Upper lobe of left lung (tissue), 4 donors: Measurements from ENCODE around the gene NEURL1.

Experiments used
- POLR2AphosphoS5 ChIP-seq, 2 donors: sonication (generic); formaldehyde crosslinking; IDR thresholded peaks; one replicate each; pipeline ENCODE4 v1.5.1; 2017; ENCODE audit warnings: antibody characterized with exemption in 2 of 2
- TF ChIP-seq, protein P1 (sequence below), 6 experiments: fragments of 450-650 bp in 4 of 6; fragments of 200-600 bp in 2 of 6; sonication (generic) in 2 of 6; IDR thresholded peaks; one replicate each; pipeline ENCODE4 v1.5.1; 2016 to 2019; ENCODE audit warnings: antibody characterized with exemption in 6 of 6

DNA sequence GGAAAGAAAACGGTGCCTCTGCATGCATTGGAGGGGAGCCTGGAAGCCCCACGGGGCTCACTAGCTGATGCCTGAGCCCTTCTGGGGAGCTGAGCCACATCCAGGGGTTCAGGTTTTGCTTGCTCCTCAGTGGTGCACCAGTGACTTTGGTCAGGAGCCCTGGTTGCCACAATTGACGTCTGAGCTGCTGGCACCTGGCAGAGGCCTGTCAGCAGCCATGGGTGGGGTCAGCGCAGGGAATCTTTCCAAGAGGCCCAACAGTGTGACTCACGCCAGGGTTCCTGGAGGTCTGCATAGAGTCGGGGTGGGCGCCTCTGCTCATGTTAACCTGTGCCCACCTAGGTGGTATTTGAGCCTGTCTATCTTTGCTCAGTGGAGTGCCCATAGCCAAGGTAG is 138.7 kb downstream of the NEURL1 start:
- TF ChIP-seq, protein P1, sequence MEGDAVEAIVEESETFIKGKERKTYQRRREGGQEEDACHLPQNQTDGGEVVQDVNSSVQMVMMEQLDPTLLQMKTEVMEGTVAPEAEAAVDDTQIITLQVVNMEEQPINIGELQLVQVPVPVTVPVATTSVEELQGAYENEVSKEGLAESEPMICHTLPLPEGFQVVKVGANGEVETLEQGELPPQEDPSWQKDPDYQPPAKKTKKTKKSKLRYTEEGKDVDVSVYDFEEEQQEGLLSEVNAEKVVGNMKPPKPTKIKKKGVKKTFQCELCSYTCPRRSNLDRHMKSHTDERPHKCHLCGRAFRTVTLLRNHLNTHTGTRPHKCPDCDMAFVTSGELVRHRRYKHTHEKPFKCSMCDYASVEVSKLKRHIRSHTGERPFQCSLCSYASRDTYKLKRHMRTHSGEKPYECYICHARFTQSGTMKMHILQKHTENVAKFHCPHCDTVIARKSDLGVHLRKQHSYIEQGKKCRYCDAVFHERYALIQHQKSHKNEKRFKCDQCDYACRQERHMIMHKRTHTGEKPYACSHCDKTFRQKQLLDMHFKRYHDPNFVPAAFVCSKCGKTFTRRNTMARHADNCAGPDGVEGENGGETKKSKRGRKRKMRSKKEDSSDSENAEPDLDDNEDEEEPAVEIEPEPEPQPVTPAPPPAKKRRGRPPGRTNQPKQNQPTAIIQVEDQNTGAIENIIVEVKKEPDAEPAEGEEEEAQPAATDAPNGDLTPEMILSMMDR (IDR thresholded peaks at IDR 0.05) = no peak
- TF ChIP-seq POLR2AphosphoS5 (IDR thresholded peaks at IDR 0.05) = no peak
